ENCODE measurements around the gene CTDSPL2.
"Not testable (repeated sequence)": the region's sequence is repeated elsewhere in the genome, so short reads cannot be mapped to it uniquely, and the experiment has no call there.

The CTDSPL2 gene

DNA sequence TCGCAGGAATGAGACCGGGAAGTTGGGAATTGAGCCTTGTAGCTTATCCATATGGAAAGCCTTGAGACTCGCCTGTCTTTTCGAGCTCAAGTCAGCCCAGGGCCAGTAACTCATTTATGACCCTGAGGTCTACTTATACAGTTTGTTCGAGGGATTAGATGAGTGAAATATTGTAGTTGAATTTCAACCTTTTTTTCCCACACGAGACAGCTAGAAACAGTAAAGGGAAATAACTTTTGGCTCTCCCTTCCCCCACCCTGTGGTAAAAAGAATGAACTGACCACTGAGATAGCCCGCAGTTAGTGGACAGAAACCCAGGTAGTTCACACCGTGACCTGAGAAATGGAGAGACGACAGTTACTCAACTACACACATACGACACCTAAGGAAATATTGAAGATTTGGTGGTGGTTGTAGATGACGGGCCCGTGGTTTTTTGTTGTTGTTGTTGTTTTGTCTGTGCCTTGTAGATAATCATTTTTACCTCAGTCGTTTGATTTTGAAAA lies 110.4 kb downstream of the CTDSPL2 start:
- peak overlapping the region; percentile 98 for H3K27ac Mint-ChIP-seq
- H3K9me3 Mint-ChIP-seq = no peaks in the 10 kb centered on the region
- ATAC-seq (ENCODE audit: low read depth) = no peak
- H3K4me3 Mint-ChIP-seq = peak overlapping the region; percentile 91
- no peak for DNase-seq (ENCODE audit: low spot score in 2 of 2)
- H3K4me1 Mint-ChIP-seq = peaks cover 36% of the 10 kb centered on the region
- H3K27me3 Mint-ChIP-seq = no peaks in the 10 kb centered on the region
- peaks cover 8% of the 10 kb centered on the region for H3K36me3 Mint-ChIP-seq

DNA sequence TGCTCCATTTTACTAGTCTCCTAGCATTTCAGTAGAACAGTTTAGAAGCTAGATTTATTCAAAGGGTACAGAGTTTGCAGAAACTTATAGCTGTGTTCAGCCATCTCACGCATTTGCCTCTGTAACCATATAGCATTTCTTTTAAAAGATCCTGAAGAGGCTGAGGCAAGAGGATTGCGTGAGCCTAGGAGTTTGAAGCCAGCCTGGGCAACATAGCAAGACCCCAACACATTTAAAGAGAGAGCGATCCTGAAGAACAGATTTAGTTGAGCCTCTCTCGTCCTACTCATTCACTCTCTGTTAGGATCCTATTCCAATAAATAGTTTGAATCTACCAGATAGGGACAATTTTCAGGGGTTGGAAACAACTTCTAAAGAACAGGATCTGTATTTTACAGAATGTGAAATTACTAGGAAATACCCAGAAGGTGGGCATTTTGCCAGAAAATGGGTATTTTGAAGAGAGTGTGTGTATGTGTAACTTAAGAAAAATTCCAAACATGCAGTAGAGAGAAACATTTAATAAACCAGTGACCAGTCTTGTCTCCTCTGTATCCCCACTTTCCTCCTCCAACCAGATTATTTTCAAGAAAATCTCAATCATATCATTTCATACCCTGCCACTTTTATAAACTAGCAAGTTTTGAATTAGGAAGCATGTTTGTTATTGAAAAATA lies 114.0 kb downstream of the CTDSPL2 start:
- Mint-ChIP-seq H3K4me1 (peaks cover 40% of the 10 kb centered on the region), H3K27me3 (no peaks in the 10 kb centered on the region), H3K4me3 (no peak overlapping the region), H3K9me3 (no peaks in the 10 kb centered on the region), H3K27ac (no peak overlapping the region), H3K36me3 (peaks cover 14% of the 10 kb centered on the region)
- no peak for DNase-seq (ENCODE audit: low spot score in 2 of 2)
- no peak for ATAC-seq (ENCODE audit: low read depth)

DNA sequence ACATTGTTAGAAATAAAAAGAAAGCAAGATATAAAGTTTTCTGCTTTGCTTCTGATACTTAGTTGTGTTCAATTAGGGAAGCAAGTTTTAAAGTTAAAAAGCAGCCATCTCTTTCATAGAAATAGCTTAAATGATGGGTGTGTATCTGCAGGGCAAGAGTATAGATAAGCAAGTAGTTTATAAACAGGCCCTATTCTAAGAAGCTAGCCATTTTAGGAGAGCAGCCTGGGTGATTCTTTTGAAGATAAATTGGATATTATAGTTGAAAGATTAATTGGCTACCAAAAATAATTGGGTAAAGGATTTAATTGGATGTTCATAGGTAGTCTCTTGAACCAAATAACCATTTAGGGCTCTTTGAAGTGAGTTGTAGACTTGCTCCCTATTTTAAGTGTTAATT lies 115.2 kb downstream of the CTDSPL2 start:
- Mint-ChIP-seq H3K36me3 (peaks cover 14% of the 10 kb centered on the region), H3K27me3 (no peaks in the 10 kb centered on the region), H3K4me1 (peaks cover 40% of the 10 kb centered on the region), H3K27ac (no peak overlapping the region), H3K4me3 (no peak overlapping the region), H3K9me3 (no peaks in the 10 kb centered on the region)
- DNase-seq (ENCODE audit: low spot score in 2 of 2) (no peak), ATAC-seq (ENCODE audit: low read depth) (no peak)

DNA sequence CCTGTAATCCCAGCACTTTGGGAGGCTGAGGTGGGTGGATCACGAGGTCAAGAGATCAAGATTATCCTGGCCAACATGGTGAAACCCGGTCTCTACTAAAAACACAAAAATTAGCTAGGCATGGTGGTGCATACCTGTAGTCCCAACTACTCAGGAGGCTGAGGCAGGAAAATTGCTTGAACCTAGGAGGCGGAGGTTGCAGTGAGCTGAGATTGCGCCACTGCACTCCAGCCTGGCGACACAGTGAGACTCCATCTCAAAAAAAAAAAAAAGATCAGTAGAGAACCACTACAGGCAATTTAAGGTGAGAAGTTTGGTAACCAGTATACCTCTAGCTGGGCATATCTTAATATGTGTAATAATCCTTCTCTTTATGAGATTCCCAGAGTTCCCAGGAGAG lies 117.3 kb downstream of the CTDSPL2 start:
- H3K9me3 Mint-ChIP-seq; H3K27me3 Mint-ChIP-seq; H3K4me3 Mint-ChIP-seq; DNase-seq (ENCODE audit: low spot score in 2 of 2); H3K27ac Mint-ChIP-seq; ATAC-seq (ENCODE audit: low read depth): not testable (repeated sequence)
- peaks cover 30% of the 10 kb centered on the region for H3K4me1 Mint-ChIP-seq
- H3K36me3 Mint-ChIP-seq = peaks cover 14% of the 10 kb centered on the region

DNA sequence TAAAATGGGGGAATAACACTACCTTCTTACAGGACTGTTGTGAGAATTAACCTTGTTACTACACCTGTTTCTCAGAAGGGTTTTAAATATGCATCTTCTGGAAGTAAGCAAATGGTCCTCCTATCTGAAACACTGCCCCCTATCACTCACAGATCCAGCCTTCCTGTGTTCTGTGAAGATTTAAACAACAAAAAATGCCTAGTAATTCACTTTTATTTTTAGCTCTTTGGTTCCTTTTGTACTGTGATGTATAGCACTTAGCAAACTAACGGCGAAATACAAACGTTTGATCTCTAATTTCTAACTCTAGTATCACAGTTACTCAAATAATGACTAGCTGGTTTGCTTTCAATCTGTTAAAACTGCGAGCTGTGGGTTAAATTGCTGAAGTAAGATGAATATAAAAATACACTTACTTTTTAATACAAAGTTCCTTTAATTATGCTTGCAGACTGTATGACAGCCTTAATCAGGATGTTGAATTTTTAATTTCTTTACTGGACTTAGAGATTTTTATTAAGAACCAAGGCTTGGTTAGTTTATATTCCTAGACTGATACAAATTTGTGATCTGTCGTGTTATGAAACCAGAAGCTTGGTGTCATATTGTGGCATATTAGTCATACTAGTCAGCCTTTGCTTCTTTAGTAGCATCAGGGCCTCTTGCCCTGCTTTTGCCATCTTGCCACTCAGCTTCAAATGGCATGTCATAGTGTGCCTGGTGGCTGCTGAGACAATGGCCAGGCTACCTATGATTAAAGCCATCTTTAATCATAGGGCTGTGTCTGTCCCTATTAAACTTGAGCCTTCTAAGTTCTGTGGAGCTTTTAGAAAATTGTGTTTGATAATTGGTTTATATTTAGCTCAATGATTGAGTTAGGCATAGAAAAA lies 118.7 kb downstream of the CTDSPL2 start:
- ATAC-seq (ENCODE audit: low read depth) (peak; percentile 43), DNase-seq (ENCODE audit: low spot score in 2 of 2) (no peak)
- H3K4me1 Mint-ChIP-seq = peaks cover 25% of the 10 kb centered on the region
- peaks cover 12% of the 10 kb centered on the region for H3K36me3 Mint-ChIP-seq
- no peak overlapping the region for H3K4me3 Mint-ChIP-seq
- H3K27me3 Mint-ChIP-seq = no peaks in the 10 kb centered on the region
- H3K9me3 Mint-ChIP-seq = no peaks in the 10 kb centered on the region
- H3K27ac Mint-ChIP-seq = peak overlapping the region; percentile 71

DNA sequence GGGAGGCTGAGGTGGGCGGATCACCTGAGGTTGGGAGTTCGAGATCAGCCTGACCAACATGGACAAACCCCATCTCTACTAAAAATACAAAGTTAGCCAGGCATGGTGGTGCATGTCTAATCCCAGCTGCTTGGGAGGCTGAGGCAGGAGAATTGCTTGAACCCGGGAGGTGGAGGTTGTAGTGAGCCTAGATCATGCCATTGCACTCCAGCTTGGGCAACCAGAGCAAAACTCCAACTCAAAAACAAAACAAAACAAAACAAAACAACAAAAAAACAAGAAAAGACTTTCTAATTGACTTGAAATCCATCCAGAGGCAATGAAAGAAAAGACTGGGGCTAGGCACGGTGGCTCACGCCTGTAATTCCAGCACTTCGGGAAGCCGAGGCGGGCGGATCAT lies 121.7 kb downstream of the CTDSPL2 start:
- H3K27ac Mint-ChIP-seq = not testable (repeated sequence)

DNA sequence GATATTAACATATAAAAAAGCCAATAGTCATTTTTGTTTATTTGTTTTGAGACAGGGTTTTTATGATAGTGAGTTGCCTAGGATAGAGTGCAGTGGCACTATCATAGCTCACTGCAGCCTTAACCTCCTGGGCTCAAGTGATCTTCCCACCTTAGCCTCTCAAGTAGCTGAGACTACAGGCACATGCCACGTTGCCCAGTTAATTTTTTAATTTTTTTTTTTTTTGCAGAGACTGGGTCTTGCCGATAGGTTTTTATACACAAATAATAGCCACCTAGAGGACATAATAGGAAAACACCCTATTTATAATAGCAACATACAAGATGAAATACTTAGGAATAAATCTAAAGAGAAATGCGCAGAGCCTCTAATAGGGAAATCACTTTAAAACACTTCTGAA lies 122.8 kb downstream of the CTDSPL2 start:
- H3K4me3 Mint-ChIP-seq = no peak overlapping the region
- no peaks in the 10 kb centered on the region for H3K9me3 Mint-ChIP-seq
- peak overlapping the region; percentile 51 for H3K27ac Mint-ChIP-seq
- peak; percentile 64 for ATAC-seq (ENCODE audit: low read depth)
- H3K36me3 Mint-ChIP-seq = peaks cover 11% of the 10 kb centered on the region
- peaks cover 7% of the 10 kb centered on the region for H3K4me1 Mint-ChIP-seq
- no peak for DNase-seq (ENCODE audit: low spot score in 2 of 2)
- H3K27me3 Mint-ChIP-seq = no peaks in the 10 kb centered on the region

More for the DNA sequence above, 121.7 kb downstream of the CTDSPL2 start:
- DNase-seq (ENCODE audit: low spot score in 2 of 2); H3K36me3 Mint-ChIP-seq; H3K9me3 Mint-ChIP-seq; H3K27me3 Mint-ChIP-seq; H3K4me1 Mint-ChIP-seq; H3K4me3 Mint-ChIP-seq; ATAC-seq (ENCODE audit: low read depth): not testable (repeated sequence)

DNA sequence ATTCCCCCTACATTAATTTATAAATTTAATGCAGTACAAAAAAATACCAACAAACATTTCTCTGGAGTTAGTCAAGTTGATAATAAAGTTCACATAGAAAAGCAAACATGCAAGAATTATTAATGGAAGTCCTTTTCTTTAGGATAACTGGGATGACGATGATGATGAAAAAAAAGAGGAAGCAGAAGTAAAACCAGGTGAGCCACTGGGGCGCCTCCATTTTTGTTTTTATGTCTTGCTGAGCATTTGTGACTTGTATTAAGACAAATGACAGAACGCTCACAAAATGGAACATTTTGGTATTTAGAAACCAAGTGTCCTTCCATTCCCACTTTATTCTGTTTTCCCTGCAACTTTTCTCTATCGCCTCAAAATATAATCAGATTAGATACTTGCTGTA lies 123.3 kb downstream of the CTDSPL2 start:
- Mint-ChIP-seq H3K4me1 (peaks cover 6% of the 10 kb centered on the region), H3K9me3 (no peaks in the 10 kb centered on the region), H3K36me3 (peaks cover 11% of the 10 kb centered on the region), H3K27ac (peak overlapping the region; percentile 51), H3K4me3 (no peak overlapping the region), H3K27me3 (no peaks in the 10 kb centered on the region)
- DNase-seq (ENCODE audit: low spot score in 2 of 2) (no peak), ATAC-seq (ENCODE audit: low read depth) (peak; percentile 66)

DNA sequence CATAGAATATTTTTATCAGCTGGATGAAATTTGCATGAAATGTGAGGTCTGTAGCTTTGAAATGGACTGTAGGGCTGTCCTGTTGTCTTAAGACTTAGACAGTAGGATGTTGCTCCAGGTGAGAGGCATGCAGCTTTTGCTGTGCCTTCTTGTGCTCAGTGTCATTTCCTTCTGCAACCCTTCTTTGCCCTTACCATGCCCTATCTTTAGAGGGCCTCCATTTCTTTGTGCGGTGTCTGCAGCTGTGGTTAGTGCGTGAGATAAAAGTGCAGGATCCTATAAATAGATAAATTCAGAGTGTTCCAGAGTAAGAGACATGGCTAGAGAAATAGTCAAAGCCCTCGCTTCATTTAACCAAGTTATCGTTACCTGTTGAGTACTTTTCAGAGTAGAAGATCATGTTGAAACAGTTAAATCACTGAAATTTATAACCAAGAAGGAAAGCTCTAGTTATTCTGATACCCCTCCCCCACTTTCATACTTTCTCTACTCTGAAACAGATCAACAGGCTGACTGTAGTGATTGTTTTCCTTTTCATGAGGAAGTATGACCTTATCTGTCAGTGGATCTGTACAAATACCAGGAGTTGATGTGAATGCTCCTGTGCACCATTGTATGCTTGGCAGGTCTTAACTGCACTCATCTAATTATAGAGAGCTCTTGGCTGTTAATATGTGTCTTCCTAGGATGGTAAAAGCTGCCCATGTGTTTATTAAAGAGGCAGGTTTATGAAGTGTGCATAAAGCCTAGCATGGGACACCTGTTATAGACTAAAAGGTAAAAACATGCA lies 127.7 kb downstream of the CTDSPL2 start:
- Mint-ChIP-seq H3K27ac (no peak overlapping the region), H3K4me1 (peaks cover 3% of the 10 kb centered on the region), H3K4me3 (no peak overlapping the region), H3K36me3 (peaks cover 23% of the 10 kb centered on the region), H3K9me3 (no peaks in the 10 kb centered on the region), H3K27me3 (no peaks in the 10 kb centered on the region)
- ATAC-seq (ENCODE audit: low read depth) (no peak), DNase-seq (ENCODE audit: low spot score in 2 of 2) (no peak)

DNA sequence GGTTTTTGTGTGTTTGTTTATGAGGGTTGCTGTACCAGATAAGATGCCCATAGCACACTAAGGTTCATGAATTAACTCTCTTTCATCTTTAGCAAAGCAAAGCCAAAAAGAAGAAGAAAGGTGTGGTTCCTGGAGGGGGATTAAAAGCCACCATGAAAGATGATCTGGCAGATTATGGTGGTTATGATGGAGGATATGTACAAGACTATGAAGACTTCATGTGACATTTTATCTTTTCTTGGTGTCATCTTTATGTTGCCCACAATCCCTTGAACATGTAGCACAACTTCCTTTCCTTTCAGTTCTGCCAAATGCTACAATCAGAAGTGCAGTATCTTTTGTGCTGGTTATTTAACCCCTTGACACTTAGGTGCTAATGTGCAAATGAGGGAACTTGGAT lies 133.5 kb downstream of the CTDSPL2 start:
- not testable (repeated sequence) for H3K27me3 Mint-ChIP-seq; H3K9me3 Mint-ChIP-seq; ATAC-seq (ENCODE audit: low read depth); DNase-seq (ENCODE audit: low spot score in 2 of 2); H3K4me3 Mint-ChIP-seq; H3K4me1 Mint-ChIP-seq
- H3K27ac Mint-ChIP-seq = peak overlapping the region; percentile 55
- peaks cover 36% of the 10 kb centered on the region for H3K36me3 Mint-ChIP-seq

DNA sequence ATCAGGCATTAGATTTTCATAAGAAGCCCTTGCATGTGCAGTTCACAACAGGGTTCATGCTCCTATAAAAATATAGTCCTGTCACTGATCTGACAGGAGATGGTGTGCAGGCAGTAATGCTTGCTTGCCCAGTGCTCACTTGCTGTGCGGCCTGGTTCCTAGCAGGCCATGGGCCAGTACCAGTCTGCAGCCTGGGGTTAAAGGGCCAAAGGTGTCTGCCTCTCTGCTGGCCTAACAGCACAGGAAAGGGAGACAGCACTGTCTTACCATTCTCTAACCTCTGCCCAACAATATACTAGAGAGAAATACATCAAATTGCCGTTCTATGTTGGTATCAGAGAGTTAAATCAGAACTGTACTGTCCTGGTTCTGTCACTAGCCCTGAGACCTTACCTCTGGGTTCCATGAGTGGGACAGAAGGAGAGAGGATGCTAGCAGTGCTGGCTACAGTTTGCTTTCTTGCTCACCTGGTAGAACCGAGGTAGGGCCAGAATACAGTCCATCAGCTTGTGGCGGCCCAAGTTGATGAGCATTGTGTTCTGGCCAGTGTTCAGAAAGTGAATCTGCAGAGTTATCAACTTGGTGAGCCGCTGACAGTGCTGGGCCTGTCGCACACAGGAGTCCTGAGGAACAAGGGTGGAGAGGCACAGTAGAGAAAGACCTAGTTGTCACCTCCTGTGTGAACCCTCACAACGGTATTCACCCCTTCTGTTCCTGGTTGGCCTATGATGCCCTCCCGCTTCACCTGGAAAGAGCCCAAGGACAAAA lies 138.1 kb downstream of the CTDSPL2 start:
- Mint-ChIP-seq H3K27me3 (no peaks in the 10 kb centered on the region), H3K4me1 (peaks cover 2% of the 10 kb centered on the region), H3K9me3 (no peaks in the 10 kb centered on the region), H3K27ac (peak overlapping the region; percentile 17), H3K36me3 (peaks cover 42% of the 10 kb centered on the region), H3K4me3 (no peak overlapping the region)
- no peak for ATAC-seq (ENCODE audit: low read depth)
- DNase-seq (ENCODE audit: low spot score in 2 of 2) = no peak

DNA sequence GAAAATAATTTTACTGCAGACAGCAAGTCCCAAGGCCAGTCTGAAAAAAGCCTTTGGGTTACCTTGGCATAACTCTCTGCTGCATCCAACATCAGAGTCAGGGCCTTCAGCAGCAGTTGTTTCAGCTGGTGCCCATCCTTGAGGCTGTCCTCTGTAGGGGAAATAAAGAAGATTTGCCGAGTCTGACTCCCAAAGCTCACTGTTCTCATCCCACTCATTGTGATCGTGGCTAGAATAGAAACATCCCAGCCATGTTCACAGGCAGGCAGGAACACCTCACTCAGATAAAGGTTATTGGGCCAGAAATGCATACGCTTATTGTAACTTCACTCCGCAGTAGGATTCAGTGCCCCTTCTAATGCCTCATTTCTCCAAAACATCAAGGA lies 138.7 kb downstream of the CTDSPL2 start:
- no peaks in the 10 kb centered on the region for H3K27me3 Mint-ChIP-seq
- H3K27ac Mint-ChIP-seq = peak overlapping the region; percentile 28
- DNase-seq (ENCODE audit: low spot score in 2 of 2) (no peak), ATAC-seq (ENCODE audit: low read depth) (no peak)
- no peaks in the 10 kb centered on the region for H3K9me3 Mint-ChIP-seq
- H3K36me3 Mint-ChIP-seq = peaks cover 38% of the 10 kb centered on the region
- no peaks in the 10 kb centered on the region for H3K4me1 Mint-ChIP-seq
- no peak overlapping the region for H3K4me3 Mint-ChIP-seq

DNA sequence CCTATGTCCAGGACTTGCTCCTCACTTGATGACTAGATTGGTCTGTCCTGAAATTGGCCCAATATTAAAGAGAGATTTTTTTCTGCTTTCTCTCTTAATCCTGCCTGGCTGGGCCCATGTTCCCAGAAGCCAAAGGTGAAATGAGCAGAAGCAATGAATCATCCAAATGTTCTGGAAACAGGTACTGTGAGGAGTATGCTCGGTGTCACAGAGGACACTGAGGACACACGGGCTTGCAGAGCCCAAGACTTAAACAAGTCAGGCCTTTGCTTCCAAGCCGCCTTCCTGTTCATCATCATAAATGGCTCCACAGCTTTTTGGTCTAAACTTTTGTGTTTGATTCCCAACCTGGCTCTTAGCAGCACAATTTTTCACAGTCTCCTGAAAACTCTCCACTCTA lies 140.9 kb downstream of the CTDSPL2 start:
- no peak overlapping the region for H3K4me3 Mint-ChIP-seq

More for the DNA sequence above, 140.9 kb downstream of the CTDSPL2 start:
- Mint-ChIP-seq H3K4me1 (no peaks in the 10 kb centered on the region), H3K36me3 (peaks cover 37% of the 10 kb centered on the region), H3K9me3 (no peaks in the 10 kb centered on the region), H3K27ac (no peak overlapping the region), H3K27me3 (no peaks in the 10 kb centered on the region)
- DNase-seq (ENCODE audit: low spot score in 2 of 2) (no peak), ATAC-seq (ENCODE audit: low read depth) (no peak)
